Sigmoid colon (tissue), 4 donors: ENCODE results near the gene ARID3C.

Experiments
- CTCF ChIP-seq, 4 experiments: fragments of 450-650 bp in 3 of 4; fragments of 200-600 bp in 1 of 4; IDR thresholded peaks; one replicate each; pipeline ENCODE4 v1.5.1; 2016 to 2019; ENCODE audit warnings: antibody characterized with exemption in 4 of 4, mild to moderate bottlenecking in 3 of 4, moderate library complexity in 2 of 4
- POLR2AphosphoS5 ChIP-seq, 4 donors: sonication (generic); formaldehyde crosslinking; IDR thresholded peaks; one replicate each; pipeline ENCODE4 v1.6.1; 2017; ENCODE audit warnings: antibody characterized with exemption in 4 of 4

GRCh38 chr9:34650816-34651215 is 21.9 kb upstream of the ARID3C start:
- TF ChIP-seq CTCF (IDR thresholded peaks at IDR 0.05) (no peak), POLR2AphosphoS5 (IDR thresholded peaks at IDR 0.05) (no peak)
